Measurements from ENCODE around the gene ZNF862. TPM values are rescaled to one million over a fixed set of nuclear protein-coding genes. Genes with fewer than 3 reads are reported as not detected.

ZNF862 gene
- total and polyA plus RNA-seq, 2 experiments from 2014 or later = 0.94 to 2.3 TPM

GRCh38 chr7:149864023-149864422, 25.8 kb downstream of the ZNF862 start:
- no peak overlapping the region for H3K4me3 ChIP-seq
- no peaks in the 10 kb centered on the region; the same call in 2 of the 3 replicates for H3K36me3 Mint-ChIP-seq (ENCODE audit: low read depth)

More at GRCh38 chr7:149864023-149864422, 25.8 kb downstream of the ZNF862 start:
- H3K4me2 ChIP-seq = no peak overlapping the region
- H4K20me1 ChIP-seq (replicated peaks; ENCODE audit: insufficient read depth) = no peaks in the 10 kb centered on the region
- Mint-ChIP-seq H3K27ac (no peak overlapping the region), H3K4me1 (peaks cover 2% of the 10 kb centered on the region; the same call in 1 of the 3 replicates), H3K9me3 (no peaks in the 10 kb centered on the region), H3K4me3 (no peak overlapping the region), H3K27me3 (ENCODE audit: insufficient read depth, low read depth, poor library complexity) (peaks cover 15% of the 10 kb centered on the region)
- H3K9me2 ChIP-seq (ENCODE audit: insufficient read depth) = no peaks in the 10 kb centered on the region
- H3K36me3 ChIP-seq (ENCODE audit: insufficient read depth) = no peaks in the 10 kb centered on the region
- DNase-seq (ENCODE audit: low spot score) (no peak), ATAC-seq (no peak)
- H3K79me2 ChIP-seq (replicated peaks; ENCODE audit: insufficient read depth) = no peaks in the 10 kb centered on the region
- no peaks in the 10 kb centered on the region for H3K27me3 ChIP-seq (ENCODE audit: insufficient read depth)
- no peak overlapping the region for H3K27ac ChIP-seq (ENCODE audit: low read depth)
- no peaks in the 10 kb centered on the region for H3F3A ChIP-seq (replicated peaks; ENCODE audit: low read depth)
- TF ChIP-seq JUNB (IDR thresholded peaks at IDR 0.05; ENCODE audit: unreplicated experiment) = no peak
- TF ChIP-seq EZH2phosphoT487 (IDR thresholded peaks at IDR 0.05; ENCODE audit: unreplicated experiment) = no peak
- TF ChIP-seq, protein P1, sequence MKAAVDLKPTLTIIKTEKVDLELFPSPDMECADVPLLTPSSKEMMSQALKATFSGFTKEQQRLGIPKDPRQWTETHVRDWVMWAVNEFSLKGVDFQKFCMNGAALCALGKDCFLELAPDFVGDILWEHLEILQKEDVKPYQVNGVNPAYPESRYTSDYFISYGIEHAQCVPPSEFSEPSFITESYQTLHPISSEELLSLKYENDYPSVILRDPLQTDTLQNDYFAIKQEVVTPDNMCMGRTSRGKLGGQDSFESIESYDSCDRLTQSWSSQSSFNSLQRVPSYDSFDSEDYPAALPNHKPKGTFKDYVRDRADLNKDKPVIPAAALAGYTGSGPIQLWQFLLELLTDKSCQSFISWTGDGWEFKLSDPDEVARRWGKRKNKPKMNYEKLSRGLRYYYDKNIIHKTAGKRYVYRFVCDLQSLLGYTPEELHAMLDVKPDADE (IDR thresholded peaks at IDR 0.05) = no peak
- TF ChIP-seq ZNF331 (CRISPR knock-in tag; IDR thresholded peaks at IDR 0.05; ENCODE audit: low read depth) = no peak
- TF ChIP-seq NANOG (IDR thresholded peaks at IDR 0.05; ENCODE audit: borderline replicate concordance) = no peak
- no peak for TF ChIP-seq ZNF114 (CRISPR knock-in tag; IDR thresholded peaks at IDR 0.05)
- TF ChIP-seq, protein P2, sequence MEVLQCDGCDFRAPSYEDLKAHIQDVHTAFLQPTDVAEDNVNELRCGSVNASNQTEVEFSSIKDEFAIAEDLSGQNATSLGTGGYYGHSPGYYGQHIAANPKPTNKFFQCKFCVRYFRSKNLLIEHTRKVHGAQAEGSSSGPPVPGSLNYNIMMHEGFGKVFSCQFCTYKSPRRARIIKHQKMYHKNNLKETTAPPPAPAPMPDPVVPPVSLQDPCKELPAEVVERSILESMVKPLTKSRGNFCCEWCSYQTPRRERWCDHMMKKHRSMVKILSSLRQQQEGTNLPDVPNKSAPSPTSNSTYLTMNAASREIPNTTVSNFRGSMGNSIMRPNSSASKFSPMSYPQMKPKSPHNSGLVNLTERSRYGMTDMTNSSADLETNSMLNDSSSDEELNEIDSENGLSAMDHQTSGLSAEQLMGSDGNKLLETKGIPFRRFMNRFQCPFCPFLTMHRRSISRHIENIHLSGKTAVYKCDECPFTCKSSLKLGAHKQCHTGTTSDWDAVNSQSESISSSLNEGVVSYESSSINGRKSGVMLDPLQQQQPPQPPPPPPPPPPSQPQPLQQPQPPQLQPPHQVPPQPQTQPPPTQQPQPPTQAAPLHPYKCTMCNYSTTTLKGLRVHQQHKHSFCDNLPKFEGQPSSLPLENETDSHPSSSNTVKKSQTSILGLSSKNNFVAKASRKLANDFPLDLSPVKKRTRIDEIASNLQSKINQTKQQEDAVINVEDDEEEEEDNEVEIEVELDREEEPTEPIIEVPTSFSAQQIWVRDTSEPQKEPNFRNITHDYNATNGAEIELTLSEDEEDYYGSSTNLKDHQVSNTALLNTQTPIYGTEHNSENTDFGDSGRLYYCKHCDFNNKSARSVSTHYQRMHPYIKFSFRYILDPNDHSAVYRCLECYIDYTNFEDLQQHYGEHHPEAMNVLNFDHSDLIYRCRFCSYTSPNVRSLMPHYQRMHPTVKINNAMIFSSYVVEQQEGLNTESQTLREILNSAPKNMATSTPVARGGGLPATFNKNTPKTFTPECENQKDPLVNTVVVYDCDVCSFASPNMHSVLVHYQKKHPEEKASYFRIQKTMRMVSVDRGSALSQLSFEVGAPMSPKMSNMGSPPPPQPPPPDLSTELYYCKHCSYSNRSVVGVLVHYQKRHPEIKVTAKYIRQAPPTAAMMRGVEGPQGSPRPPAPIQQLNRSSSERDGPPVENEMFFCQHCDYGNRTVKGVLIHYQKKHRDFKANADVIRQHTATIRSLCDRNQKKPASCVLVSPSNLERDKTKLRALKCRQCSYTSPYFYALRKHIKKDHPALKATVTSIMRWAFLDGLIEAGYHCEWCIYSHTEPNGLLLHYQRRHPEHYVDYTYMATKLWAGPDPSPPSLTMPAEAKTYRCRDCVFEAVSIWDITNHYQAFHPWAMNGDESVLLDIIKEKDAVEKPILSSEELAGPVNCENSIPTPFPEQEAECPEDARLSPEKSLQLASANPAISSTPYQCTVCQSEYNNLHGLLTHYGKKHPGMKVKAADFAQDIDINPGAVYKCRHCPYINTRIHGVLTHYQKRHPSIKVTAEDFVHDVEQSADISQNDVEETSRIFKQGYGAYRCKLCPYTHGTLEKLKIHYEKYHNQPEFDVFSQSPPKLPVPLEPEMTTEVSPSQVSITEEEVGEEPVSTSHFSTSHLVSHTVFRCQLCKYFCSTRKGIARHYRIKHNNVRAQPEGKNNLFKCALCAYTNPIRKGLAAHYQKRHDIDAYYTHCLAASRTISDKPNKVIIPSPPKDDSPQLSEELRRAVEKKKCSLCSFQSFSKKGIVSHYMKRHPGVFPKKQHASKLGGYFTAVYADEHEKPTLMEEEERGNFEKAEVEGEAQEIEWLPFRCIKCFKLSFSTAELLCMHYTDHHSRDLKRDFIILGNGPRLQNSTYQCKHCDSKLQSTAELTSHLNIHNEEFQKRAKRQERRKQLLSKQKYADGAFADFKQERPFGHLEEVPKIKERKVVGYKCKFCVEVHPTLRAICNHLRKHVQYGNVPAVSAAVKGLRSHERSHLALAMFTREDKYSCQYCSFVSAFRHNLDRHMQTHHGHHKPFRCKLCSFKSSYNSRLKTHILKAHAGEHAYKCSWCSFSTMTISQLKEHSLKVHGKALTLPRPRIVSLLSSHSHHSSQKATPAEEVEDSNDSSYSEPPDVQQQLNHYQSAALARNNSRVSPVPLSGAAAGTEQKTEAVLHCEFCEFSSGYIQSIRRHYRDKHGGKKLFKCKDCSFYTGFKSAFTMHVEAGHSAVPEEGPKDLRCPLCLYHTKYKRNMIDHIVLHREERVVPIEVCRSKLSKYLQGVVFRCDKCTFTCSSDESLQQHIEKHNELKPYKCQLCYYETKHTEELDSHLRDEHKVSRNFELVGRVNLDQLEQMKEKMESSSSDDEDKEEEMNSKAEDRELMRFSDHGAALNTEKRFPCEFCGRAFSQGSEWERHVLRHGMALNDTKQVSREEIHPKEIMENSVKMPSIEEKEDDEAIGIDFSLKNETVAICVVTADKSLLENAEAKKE (CRISPR knock-in tag; IDR thresholded peaks at IDR 0.05) = no peak
- TF ChIP-seq POLR2AphosphoS5 (IDR thresholded peaks at IDR 0.05; ENCODE audit: low read depth) = no peak
- TF ChIP-seq CREB1 (CRISPR knock-in tag; IDR thresholded peaks at IDR 0.05; ENCODE audit: low read depth) = no peak
- TF ChIP-seq, protein P3, sequence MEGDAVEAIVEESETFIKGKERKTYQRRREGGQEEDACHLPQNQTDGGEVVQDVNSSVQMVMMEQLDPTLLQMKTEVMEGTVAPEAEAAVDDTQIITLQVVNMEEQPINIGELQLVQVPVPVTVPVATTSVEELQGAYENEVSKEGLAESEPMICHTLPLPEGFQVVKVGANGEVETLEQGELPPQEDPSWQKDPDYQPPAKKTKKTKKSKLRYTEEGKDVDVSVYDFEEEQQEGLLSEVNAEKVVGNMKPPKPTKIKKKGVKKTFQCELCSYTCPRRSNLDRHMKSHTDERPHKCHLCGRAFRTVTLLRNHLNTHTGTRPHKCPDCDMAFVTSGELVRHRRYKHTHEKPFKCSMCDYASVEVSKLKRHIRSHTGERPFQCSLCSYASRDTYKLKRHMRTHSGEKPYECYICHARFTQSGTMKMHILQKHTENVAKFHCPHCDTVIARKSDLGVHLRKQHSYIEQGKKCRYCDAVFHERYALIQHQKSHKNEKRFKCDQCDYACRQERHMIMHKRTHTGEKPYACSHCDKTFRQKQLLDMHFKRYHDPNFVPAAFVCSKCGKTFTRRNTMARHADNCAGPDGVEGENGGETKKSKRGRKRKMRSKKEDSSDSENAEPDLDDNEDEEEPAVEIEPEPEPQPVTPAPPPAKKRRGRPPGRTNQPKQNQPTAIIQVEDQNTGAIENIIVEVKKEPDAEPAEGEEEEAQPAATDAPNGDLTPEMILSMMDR (conservative IDR thresholded peaks at IDR 0.05; ENCODE audit: low read depth in 2 of 2) = no peak
- TF ChIP-seq EZH2 (IDR thresholded peaks at IDR 0.05; ENCODE audit: low read depth, unreplicated experiment) = no peak
- TF ChIP-seq, protein P4, sequence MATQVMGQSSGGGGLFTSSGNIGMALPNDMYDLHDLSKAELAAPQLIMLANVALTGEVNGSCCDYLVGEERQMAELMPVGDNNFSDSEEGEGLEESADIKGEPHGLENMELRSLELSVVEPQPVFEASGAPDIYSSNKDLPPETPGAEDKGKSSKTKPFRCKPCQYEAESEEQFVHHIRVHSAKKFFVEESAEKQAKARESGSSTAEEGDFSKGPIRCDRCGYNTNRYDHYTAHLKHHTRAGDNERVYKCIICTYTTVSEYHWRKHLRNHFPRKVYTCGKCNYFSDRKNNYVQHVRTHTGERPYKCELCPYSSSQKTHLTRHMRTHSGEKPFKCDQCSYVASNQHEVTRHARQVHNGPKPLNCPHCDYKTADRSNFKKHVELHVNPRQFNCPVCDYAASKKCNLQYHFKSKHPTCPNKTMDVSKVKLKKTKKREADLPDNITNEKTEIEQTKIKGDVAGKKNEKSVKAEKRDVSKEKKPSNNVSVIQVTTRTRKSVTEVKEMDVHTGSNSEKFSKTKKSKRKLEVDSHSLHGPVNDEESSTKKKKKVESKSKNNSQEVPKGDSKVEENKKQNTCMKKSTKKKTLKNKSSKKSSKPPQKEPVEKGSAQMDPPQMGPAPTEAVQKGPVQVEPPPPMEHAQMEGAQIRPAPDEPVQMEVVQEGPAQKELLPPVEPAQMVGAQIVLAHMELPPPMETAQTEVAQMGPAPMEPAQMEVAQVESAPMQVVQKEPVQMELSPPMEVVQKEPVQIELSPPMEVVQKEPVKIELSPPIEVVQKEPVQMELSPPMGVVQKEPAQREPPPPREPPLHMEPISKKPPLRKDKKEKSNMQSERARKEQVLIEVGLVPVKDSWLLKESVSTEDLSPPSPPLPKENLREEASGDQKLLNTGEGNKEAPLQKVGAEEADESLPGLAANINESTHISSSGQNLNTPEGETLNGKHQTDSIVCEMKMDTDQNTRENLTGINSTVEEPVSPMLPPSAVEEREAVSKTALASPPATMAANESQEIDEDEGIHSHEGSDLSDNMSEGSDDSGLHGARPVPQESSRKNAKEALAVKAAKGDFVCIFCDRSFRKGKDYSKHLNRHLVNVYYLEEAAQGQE (IDR thresholded peaks at IDR 0.05; ENCODE audit: unreplicated experiment) = no peak
- TF ChIP-seq STAT1 (IDR thresholded peaks at IDR 0.05; ENCODE audit: unreplicated experiment) = no peak
- no peak overlapping the region for H2AFZ ChIP-seq
- H3K4me1 ChIP-seq (ENCODE audit: insufficient read depth) = no peaks in the 10 kb centered on the region
